ENCODE results near the gene LRCH1. TPM values are rescaled to one million over a fixed set of nuclear protein-coding genes. Genes with fewer than 3 reads are reported as not detected.

LRCH1 gene
- total and polyA plus RNA-seq, 8 donors, result 16.1 to 30.5 (median 26.8) TPM

DNA sequence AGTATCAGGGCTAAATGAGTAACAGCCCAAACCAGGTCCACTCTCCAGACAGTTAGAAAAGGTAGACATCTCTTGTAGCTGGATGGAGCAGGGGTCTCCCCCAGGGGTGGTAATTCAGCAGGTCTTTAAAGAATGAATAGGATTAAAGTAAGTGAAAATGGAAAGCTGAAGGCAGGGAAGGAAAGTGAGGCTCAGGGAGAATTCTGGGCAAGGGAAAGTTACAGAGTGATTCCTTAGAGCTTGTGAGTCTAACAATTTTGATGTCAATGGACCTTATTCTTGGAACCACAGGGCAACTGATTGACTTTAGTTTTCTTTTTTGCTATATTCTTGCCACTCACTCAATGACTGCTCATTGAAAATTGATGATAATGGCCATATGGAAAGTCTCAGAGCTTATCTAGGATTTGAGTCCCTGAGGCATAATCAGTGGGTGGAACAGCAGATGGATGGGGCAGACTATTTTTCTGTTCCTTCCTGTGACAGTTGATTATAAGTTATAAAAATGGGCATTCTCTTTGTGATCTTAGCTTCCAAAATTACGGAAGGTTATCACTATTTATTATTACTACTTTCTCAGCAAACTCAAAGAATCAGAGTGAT lies 76.9 kb downstream of the LRCH1 start:
- DNase-seq (no peak), ATAC-seq (no peak)
- Histone ChIP-seq H3K36me3 (no peaks in the 10 kb centered on the region), H3K4me1 (peaks cover 3 to 36% of the 10 kb centered on the region in 2 donors), H3K27me3 (no peaks in the 10 kb centered on the region), H3K27ac (peak overlapping the region; percentile 1 to 3), H3K9me3 (no peaks in the 10 kb centered on the region), H3K4me3 (no peak overlapping the region)
- TF ChIP-seq, protein P1, sequence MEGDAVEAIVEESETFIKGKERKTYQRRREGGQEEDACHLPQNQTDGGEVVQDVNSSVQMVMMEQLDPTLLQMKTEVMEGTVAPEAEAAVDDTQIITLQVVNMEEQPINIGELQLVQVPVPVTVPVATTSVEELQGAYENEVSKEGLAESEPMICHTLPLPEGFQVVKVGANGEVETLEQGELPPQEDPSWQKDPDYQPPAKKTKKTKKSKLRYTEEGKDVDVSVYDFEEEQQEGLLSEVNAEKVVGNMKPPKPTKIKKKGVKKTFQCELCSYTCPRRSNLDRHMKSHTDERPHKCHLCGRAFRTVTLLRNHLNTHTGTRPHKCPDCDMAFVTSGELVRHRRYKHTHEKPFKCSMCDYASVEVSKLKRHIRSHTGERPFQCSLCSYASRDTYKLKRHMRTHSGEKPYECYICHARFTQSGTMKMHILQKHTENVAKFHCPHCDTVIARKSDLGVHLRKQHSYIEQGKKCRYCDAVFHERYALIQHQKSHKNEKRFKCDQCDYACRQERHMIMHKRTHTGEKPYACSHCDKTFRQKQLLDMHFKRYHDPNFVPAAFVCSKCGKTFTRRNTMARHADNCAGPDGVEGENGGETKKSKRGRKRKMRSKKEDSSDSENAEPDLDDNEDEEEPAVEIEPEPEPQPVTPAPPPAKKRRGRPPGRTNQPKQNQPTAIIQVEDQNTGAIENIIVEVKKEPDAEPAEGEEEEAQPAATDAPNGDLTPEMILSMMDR (IDR thresholded peaks at IDR 0.05), result no peak
- intact Hi-C loops (cut with DNase I), result no loop called here

DNA sequence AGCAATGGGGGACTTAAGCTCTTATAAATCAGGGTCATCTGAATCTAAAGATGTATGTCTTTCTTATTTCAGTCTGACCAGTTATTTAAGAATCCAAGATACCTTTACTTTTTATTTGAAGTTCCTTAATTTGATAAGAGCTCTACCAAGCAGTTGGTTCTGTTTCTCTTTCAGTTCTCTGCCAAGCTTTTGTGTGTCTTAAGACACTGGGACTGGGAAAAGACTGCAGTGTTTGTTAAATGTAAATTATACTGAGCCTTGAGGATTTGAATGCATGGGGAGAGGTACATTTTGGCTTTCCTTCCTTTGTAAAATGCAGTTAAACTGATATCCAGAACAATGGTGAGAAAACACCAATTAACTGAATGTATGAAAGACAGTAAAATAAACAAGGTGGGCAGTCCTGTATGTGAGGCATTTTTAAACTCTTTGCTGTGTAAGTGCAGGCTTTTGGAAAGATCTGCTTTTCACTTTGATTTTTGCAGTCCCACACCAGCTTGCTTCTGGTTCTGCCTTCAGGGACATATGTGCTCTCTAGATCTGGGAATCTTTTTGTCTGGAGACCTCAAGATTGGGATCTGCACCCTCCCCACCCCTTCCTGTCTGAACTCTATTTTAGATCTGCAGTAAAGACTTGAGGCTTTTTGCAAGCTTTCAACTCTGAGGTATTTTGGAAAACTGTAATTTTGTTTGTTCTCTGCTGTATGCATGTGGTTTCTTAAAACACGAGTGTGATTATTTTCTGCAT lies 77.6 kb downstream of the LRCH1 start:
- no peaks in the 10 kb centered on the region for H3K36me3 ChIP-seq
- H3K27me3 ChIP-seq, result no peaks in the 10 kb centered on the region
- ATAC-seq (peak; percentile 33), DNase-seq (no peak)
- H3K4me1 ChIP-seq, result peaks cover 0 to 36% of the 10 kb centered on the region in 2 donors
- TF ChIP-seq, protein P1 (IDR thresholded peaks at IDR 0.05), result no peak
- peak overlapping the region; percentile 1 to 3 for H3K27ac ChIP-seq
- intact Hi-C loops (cut with DNase I), result no loop called here
- no peak overlapping the region for H3K4me3 ChIP-seq
- no peaks in the 10 kb centered on the region for H3K9me3 ChIP-seq

DNA sequence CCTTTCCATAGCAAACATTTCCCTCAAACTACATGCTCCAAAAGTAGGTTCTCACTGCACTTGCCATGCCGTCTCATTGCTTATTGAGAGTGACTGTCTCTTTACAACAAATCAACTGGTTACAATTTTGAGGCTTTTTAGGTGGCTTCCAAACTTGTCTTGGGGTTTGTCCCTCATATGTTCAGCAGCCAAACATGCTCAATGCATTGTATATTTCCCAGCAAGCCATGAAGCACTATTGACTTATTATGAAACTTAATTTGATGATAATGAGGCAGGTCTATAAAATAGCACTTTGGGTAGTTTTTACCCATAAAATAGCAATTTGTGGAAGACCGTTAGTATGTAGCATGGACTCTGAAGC lies 78.2 kb downstream of the LRCH1 start:
- ATAC-seq (no peak), DNase-seq (no peak)
- peak overlapping the region in 1 of 2 donors; percentile 6 for H3K27ac ChIP-seq
- TF ChIP-seq, protein P1 (IDR thresholded peaks at IDR 0.05), result no peak
- no peaks in the 10 kb centered on the region for H3K9me3 ChIP-seq
- intact Hi-C loops (cut with DNase I), result no loop called here
- H3K4me1 ChIP-seq, result peaks cover 0 to 36% of the 10 kb centered on the region in 2 donors
- H3K36me3 ChIP-seq, result no peaks in the 10 kb centered on the region
- H3K4me3 ChIP-seq, result no peak overlapping the region
- no peaks in the 10 kb centered on the region for H3K27me3 ChIP-seq

DNA sequence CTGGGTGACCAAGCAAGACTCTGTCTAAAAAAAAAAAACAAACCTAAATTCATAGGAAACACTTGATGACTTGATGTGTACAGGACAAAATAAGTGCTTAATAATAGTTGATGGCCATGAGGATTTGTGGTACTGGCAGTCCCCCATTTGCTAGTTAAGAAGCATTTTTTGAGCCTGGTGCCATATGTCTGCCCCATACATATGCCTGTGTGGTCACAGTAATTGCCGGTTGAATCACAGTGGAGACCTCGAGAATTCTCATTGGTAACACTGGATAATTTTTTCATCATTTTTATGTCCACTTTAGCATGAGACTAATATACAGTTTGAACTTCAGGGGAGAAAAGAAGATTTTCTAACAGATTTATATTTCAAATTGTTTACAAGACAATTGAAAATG lies 79.2 kb downstream of the LRCH1 start:
- Histone ChIP-seq H3K4me3 (no peak overlapping the region), H3K27ac (no peak overlapping the region), H3K36me3 (no peaks in the 10 kb centered on the region), H3K9me3 (no peaks in the 10 kb centered on the region), H3K27me3 (no peaks in the 10 kb centered on the region), H3K4me1 (peaks cover 3 to 37% of the 10 kb centered on the region in 2 donors)
- DNase-seq (no peak), ATAC-seq (no peak)
- intact Hi-C loops (cut with DNase I), result no loop called here
- TF ChIP-seq, protein P1 (IDR thresholded peaks at IDR 0.05), result no peak

DNA sequence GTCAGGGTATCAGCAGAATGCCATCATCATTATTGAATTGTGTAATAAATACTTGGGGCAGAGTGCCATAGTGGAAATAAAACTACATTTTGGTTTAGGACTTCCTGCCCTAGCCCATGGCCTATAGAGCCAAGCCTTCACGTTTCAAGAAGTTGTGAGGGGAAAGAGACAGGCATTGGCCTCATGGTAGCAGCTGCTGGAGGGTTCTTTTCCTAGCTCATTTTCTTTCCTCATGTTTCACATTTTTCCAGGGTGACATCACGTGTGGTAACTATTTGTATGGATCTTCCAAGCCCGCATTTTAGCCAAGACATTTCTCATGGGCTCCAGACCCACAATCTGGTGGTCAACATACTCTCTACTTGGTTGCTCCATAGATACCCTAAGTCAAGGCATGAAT lies 80.4 kb downstream of the LRCH1 start:
- no peak for ATAC-seq
- TF ChIP-seq, protein P1 (IDR thresholded peaks at IDR 0.05), result no peak
- Histone ChIP-seq H3K36me3 (no peaks in the 10 kb centered on the region), H3K27ac (no peak overlapping the region), H3K27me3 (no peaks in the 10 kb centered on the region), H3K4me1 (peaks cover 3 to 35% of the 10 kb centered on the region in 2 donors), H3K9me3 (no peaks in the 10 kb centered on the region), H3K4me3 (no peak overlapping the region)
- intact Hi-C loops (cut with DNase I), result no loop called here
- DNase-seq, result no peak

All from left lung (tissue), 10 donors.